OCI-LY7 (cell line): Measurements from ENCODE around the gene DDX51. TPM values are rescaled to one million over a fixed set of nuclear protein-coding genes. Genes with fewer than 3 reads are reported as not detected.

Experiments
- BruUV-seq: library from RNA; stranded (reverse); fragments of 400-500 nt; replicated peaks from 2 replicates; lab custom pipeline; 2021; lab: Mats Ljungman, UMichigan
- CTCF ChIA-PET: fragments of 300-600 bp; sonication (Branson Sonifier 250); formaldehyde crosslinking; loops from one replicate; lab custom pipeline; 2022; ENCODE audit warnings: antibody characterized with exemption; ENCODE audit not compliant: unreplicated experiment; lab: Charles Lee
- POLR2A ChIA-PET: fragments of 300-600 bp; sonication (Branson Sonifier 250); formaldehyde crosslinking; loops from one replicate; lab custom pipeline; 2022; ENCODE audit warnings: antibody characterized with exemption; lab: Charles Lee
- DNase-seq: peaks from one replicate; pipeline ENCODE4 v3.0.0-alpha.2; 2015; ENCODE audit warnings: low spot score
- H2AFZ ChIP-seq: fragments of 200-600 bp; sonication (generic), shearing (Covaris generic); 2 replicates; pipeline ENCODE4 v1.6.1; 2014; ENCODE audit warnings: mild to moderate bottlenecking, antibody characterized with exemption, low read length, moderate library complexity
- H3K27ac ChIP-seq: fragments of 200-600 bp; sonication (generic); 2 replicates; pipeline ENCODE4 v1.5.1; 2014; ENCODE audit warnings: mixed run types, low read depth, mild to moderate bottlenecking, moderate library complexity, low read length, inconsistent platforms; ENCODE audit not compliant: poor library complexity, severe bottlenecking
- H3K36me3 ChIP-seq: fragments of 200-600 bp; sonication (generic); 2 replicates; pipeline ENCODE4 v1.6.1; 2014; ENCODE audit warnings: mild to moderate bottlenecking, antibody characterized with exemption, low read length, moderate library complexity, mixed read lengths; ENCODE audit not compliant: insufficient read depth
- H3K4me1 ChIP-seq: fragments of 200-600 bp; sonication (generic); 2 replicates; pipeline ENCODE4 v1.5.1; 2014; ENCODE audit warnings: mild to moderate bottlenecking, low read length; ENCODE audit not compliant: insufficient read depth, poor library complexity, severe bottlenecking
- H3K4me2 ChIP-seq: fragments of 200-600 bp; sonication (generic); 2 replicates; pipeline ENCODE4 v1.6.1; 2014; ENCODE audit warnings: mild to moderate bottlenecking, low read length
- H3K4me3 ChIP-seq: fragments of 200-600 bp; sonication (generic); 2 replicates; pipeline ENCODE4 v1.5.1; 2014; ENCODE audit warnings: mild to moderate bottlenecking, low read depth, low read length; ENCODE audit not compliant: poor library complexity, severe bottlenecking
- H3K79me2 ChIP-seq: fragments of 200-600 bp; sonication (generic); 2 replicates; pipeline ENCODE4 v1.6.1; 2016; ENCODE audit warnings: low read depth, mild to moderate bottlenecking, low read length, moderate library complexity, mixed read lengths; ENCODE audit not compliant: insufficient read depth
- H3K9me2 ChIP-seq: fragments of 200-600 bp; sonication (generic); 2 replicates; pipeline ENCODE4 v1.6.1; 2016; ENCODE audit warnings: mild to moderate bottlenecking, low read length, mixed read lengths; ENCODE audit not compliant: insufficient read depth
- H3K9me3 ChIP-seq: fragments of 200-600 bp; sonication (generic); 2 replicates; pipeline ENCODE4 v1.6.1; 2014; ENCODE audit warnings: mild to moderate bottlenecking, mixed run types, low read length, mixed read lengths
- H4K20me1 ChIP-seq: fragments of 200-600 bp; sonication (generic); 2 replicates; pipeline ENCODE4 v1.6.1; 2014; ENCODE audit warnings: mild to moderate bottlenecking, antibody characterized with exemption, low read length, moderate library complexity, mixed read lengths; ENCODE audit not compliant: insufficient read depth
- EZH2phosphoT487 ChIP-seq: fragments of 200-600 bp; sonication (generic); IDR thresholded peaks from 2 replicates; pipeline ENCODE4 v1.6.1; 2018; ENCODE audit warnings: low read depth, borderline replicate concordance, mild to moderate bottlenecking, mixed run types, antibody characterized with exemption, low read length, moderate library complexity, mixed read lengths
- intact Hi-C: fragments of 100-400 bp; cut with micrococcal nuclease; formaldehyde crosslinking; loops from one replicate; pipeline ENCODE4 v1.10.0; 2022; ENCODE audit not compliant: unreplicated experiment
- total RNA-seq, 2 experiments: library from RNA; depleted of rRNA in 1 of 2; stranded (reverse); fragments of >200 nt in 1 of 2; shearing (Covaris generic) in 1 of 2; gene quantifications; 2 replicates each; pipeline ENCODE4 v1.2.3, GENCODE V29; 2014 to 2022
- TF ChIP-seq, protein P1 (sequence below): fragments of 200-600 bp; sonication (generic); conservative IDR thresholded peaks from 2 replicates; pipeline ENCODE4 v1.5.1; 2014; ENCODE audit warnings: mild to moderate bottlenecking, antibody characterized with exemption, low read length, moderate library complexity, mixed read lengths

DDX51 gene
- total RNA-seq, 2 experiments from 2014 or later, result 47.1 to 63.1 TPM

DNA sequence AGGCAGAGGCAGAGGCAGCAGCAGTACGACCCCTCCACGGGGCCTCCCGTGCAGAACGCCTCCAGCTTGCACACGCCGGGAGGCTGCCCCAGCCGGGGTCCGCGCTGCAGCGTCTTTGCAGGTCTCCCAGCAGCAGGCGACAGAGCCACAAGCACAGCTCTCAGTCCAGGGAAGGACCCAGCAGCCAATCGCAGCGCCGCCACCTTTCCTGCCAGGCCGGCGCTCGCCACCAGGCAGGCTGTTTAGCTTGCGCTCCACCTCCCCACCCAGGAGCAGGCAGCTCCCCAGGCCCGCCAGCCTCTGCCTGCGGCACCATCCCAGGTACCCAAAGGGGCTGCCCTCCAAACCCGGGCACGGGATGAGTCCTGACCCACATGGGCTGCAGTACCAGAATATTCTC, 25.2 kb downstream of the DDX51 start:
- CTCF ChIA-PET, result no interaction called here
- H2AFZ ChIP-seq, result no peak overlapping the region
- no peaks in the 10 kb centered on the region for H3K9me3 ChIP-seq
- H3K27ac ChIP-seq, result no peak overlapping the region
- H3K4me1 ChIP-seq, result no peaks in the 10 kb centered on the region
- no peak overlapping the region for H3K4me2 ChIP-seq
- peaks cover 73% of the 10 kb centered on the region for H3K36me3 ChIP-seq
- POLR2A ChIA-PET, result no interaction called here
- DNase-seq, result no peak
- no peaks in the 10 kb centered on the region for H3K79me2 ChIP-seq
- BruUV-seq, result no TSS peak
- no peaks in the 10 kb centered on the region for H3K9me2 ChIP-seq
- H4K20me1 ChIP-seq, result no peaks in the 10 kb centered on the region
- TF ChIP-seq EZH2phosphoT487, result no peak
- TF ChIP-seq, protein P1, sequence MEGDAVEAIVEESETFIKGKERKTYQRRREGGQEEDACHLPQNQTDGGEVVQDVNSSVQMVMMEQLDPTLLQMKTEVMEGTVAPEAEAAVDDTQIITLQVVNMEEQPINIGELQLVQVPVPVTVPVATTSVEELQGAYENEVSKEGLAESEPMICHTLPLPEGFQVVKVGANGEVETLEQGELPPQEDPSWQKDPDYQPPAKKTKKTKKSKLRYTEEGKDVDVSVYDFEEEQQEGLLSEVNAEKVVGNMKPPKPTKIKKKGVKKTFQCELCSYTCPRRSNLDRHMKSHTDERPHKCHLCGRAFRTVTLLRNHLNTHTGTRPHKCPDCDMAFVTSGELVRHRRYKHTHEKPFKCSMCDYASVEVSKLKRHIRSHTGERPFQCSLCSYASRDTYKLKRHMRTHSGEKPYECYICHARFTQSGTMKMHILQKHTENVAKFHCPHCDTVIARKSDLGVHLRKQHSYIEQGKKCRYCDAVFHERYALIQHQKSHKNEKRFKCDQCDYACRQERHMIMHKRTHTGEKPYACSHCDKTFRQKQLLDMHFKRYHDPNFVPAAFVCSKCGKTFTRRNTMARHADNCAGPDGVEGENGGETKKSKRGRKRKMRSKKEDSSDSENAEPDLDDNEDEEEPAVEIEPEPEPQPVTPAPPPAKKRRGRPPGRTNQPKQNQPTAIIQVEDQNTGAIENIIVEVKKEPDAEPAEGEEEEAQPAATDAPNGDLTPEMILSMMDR, result no peak
- intact Hi-C loops, result no loop called here
- no peak overlapping the region for H3K4me3 ChIP-seq

DNA sequence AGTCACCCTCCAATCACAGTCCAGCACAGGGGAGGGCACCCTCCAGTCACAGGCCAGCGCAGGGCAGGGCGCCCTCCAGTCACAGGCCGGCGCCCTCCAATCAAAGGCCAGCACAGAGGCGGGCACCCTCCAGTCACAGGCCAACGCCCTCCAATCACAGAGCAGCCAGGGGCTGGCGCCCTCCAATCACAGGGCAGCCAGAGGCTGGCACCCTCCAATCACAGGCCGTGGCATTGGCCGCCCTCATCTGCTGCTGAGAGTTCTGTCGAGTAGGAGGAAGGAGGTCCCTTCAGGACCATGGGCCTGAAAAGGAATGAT, 26.6 kb downstream of the DDX51 start:
- no peak for DNase-seq
- no peaks in the 10 kb centered on the region for H3K9me2 ChIP-seq
- H3K27ac ChIP-seq, result no peak overlapping the region
- ChIA-PET POLR2A (no interaction called here), CTCF (no interaction called here)
- no peak overlapping the region for H2AFZ ChIP-seq
- TF ChIP-seq EZH2phosphoT487, result no peak
- TF ChIP-seq, protein P1, result no peak
- no peaks in the 10 kb centered on the region for H4K20me1 ChIP-seq
- H3K79me2 ChIP-seq, result no peaks in the 10 kb centered on the region
- no peaks in the 10 kb centered on the region for H3K4me1 ChIP-seq
- peaks cover 67% of the 10 kb centered on the region for H3K36me3 ChIP-seq
- intact Hi-C loops, result no loop called here
- H3K9me3 ChIP-seq, result no peaks in the 10 kb centered on the region
- BruUV-seq, result no TSS peak
- H3K4me3 ChIP-seq, result no peak overlapping the region
- no peak overlapping the region for H3K4me2 ChIP-seq

DNA sequence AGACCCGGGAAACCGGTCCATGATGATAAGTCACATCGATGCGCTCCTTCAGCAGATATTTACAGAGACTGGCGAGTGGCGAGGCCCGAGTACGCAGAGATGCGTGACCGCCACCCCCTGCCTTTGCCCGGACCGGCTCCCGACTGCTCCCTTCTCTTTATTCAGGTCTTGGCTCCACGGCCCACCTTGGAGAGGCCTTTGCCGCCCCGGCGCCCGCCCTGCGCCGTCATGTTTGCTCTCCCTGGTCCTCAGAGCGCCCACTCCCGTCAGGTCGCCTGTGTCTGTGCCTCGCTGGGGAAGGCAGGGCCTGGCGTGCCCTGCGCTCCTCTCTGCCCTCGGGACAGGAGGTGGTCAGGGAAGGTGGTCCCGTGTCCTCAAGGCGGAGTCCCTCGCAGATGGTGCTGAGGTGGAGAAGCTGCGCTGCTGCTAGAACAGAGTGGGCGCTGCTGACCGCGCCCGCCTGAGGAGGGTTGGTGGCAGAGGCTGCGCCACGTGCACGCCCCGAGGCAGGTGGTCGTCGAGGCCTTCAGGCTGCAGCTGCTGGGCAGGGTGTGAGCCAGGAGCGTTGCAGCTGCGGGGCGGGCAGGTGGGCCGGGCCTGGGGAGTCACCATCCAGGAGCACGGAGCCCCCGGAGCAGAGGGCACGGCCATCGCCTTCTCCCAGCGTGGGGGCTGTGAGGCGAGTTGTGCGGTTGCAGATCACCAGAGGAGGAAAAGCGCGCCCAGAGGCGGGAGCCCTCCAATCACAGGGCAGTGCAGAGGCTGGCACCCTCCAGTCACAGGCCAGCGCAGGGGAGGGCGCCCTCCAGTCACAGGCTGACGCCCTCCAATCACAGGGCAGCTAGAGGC, 27.2 kb downstream of the DDX51 start:
- intact Hi-C loops, result no loop called here
- ChIA-PET CTCF (no interaction called here), POLR2A (no interaction called here)
- H3K4me3 ChIP-seq, result no peak overlapping the region
- H2AFZ ChIP-seq, result no peak overlapping the region
- TF ChIP-seq EZH2phosphoT487, result no peak
- TF ChIP-seq, protein P1, result no peak
- H3K27ac ChIP-seq, result no peak overlapping the region
- no peak overlapping the region for H3K4me2 ChIP-seq
- H3K9me3 ChIP-seq, result no peaks in the 10 kb centered on the region
- H3K9me2 ChIP-seq, result no peaks in the 10 kb centered on the region
- no peaks in the 10 kb centered on the region for H3K79me2 ChIP-seq
- no peaks in the 10 kb centered on the region for H3K4me1 ChIP-seq
- DNase-seq, result no peak
- H4K20me1 ChIP-seq, result no peaks in the 10 kb centered on the region
- peaks cover 63% of the 10 kb centered on the region for H3K36me3 ChIP-seq
- BruUV-seq, result no TSS peak
